Muscle of leg (tissue), 11 donors: Measurements from ENCODE around the gene FAM227A. TPM values are rescaled to one million over a fixed set of nuclear protein-coding genes. Genes with fewer than 3 reads are reported as not detected.
"Not testable (repeated sequence)": the region's sequence is repeated elsewhere in the genome, so short reads cannot be mapped to it uniquely, and the experiment has no call there.

Source experiments
- DNase-seq: peaks from one replicate; pipeline ENCODE4 v3.0.0; 2013
- H3K27ac ChIP-seq: one replicate; pipeline ENCODE4 v1.5.1; 2013; ENCODE audit warnings: mild to moderate bottlenecking, low read length, control low read depth
- H3K27me3 ChIP-seq: one replicate; pipeline ENCODE4 v1.6.1; 2013; ENCODE audit warnings: low read length; ENCODE audit not compliant: control insufficient read depth, insufficient read depth
- H3K36me3 ChIP-seq: one replicate; pipeline ENCODE4 v1.6.1; 2013; ENCODE audit warnings: low read length; ENCODE audit not compliant: control insufficient read depth, insufficient read depth
- H3K4me1 ChIP-seq: one replicate; pipeline ENCODE4 v1.6.1; 2013; ENCODE audit warnings: low read length; ENCODE audit not compliant: control insufficient read depth, insufficient read depth
- H3K4me3 ChIP-seq: one replicate; pipeline ENCODE4 v1.5.1; 2013; ENCODE audit warnings: low read length, control low read depth
- H3K9me3 ChIP-seq: replicated peaks from 2 replicates; pipeline ENCODE4 v1.6.1; 2013; ENCODE audit warnings: low read depth, low read length; ENCODE audit not compliant: control insufficient read depth
- WGBS: methylation state at CpG from one replicate; pipeline ENCODE4 v1.1.5; 2013; ENCODE audit warnings: missing lambda C conversion rate; ENCODE audit not compliant: insufficient coverage; 5-methylcytosine and 5-hydroxymethylcytosine counted together
- polyA plus RNA-seq, 8 donors: library from polyadenylated mRNA; unstranded; fragments of 120-200 nt; gene quantifications; one replicate each; pipeline versions ENCODE4 v1.2.1 to v1.2.3, GENCODE V29; 2013; ENCODE audit warnings: inconsistent platforms in 1 of 8, low replicate concordance in 1 of 8; ENCODE audit not compliant: insufficient read length in 8 of 8, insufficient read depth in 1 of 8
- total RNA-seq: library from RNA; stranded (reverse); fragments of 120-200 nt; gene quantifications from one replicate; pipeline ENCODE4 v1.2.4, GENCODE V29; 2013

Gene FAM227A
- total and polyA plus RNA-seq, 9 donors: 0.62 to 1.1 (median 0.87) TPM

- Histone ChIP-seq H3K4me1 (peaks cover 12% of the 10 kb centered on the region), H3K27me3 (no peaks in the 10 kb centered on the region), H3K4me3 (peak overlapping the region; percentile 88), H3K9me3 (no peaks in the 10 kb centered on the region), H3K36me3 (no peaks in the 10 kb centered on the region), H3K27ac (peak overlapping the region; percentile 81)
- WGBS: 22% methylated on average over 7 of the region's 16 CpGs
- peak; percentile 25 for DNase-seq
Observed at GRCh38 chr22:38657045-38657909, 1.1 kb upstream of the FAM227A start.

- Histone ChIP-seq H3K27ac (peak overlapping the region; percentile 81), H3K4me1 (peaks cover 12% of the 10 kb centered on the region), H3K9me3 (no peaks in the 10 kb centered on the region), H3K4me3 (peak overlapping the region; percentile 88), H3K36me3 (no peaks in the 10 kb centered on the region), H3K27me3 (no peaks in the 10 kb centered on the region)
- WGBS: under 1% methylated on average over 19 of the region's 22 CpGs
- DNase-seq: no peak
Observed at GRCh38 chr22:38655519-38656255, 505 bp downstream of the FAM227A start.

- H3K27ac ChIP-seq: no peak overlapping the region
- peaks cover 12% of the 10 kb centered on the region for H3K4me1 ChIP-seq
- DNase-seq: no peak
- 97% methylated on average over 3 of the region's 8 CpGs for WGBS
- H3K9me3 ChIP-seq: no peaks in the 10 kb centered on the region
- no peaks in the 10 kb centered on the region for H3K36me3 ChIP-seq
- no peak overlapping the region for H3K4me3 ChIP-seq
- H3K27me3 ChIP-seq: no peaks in the 10 kb centered on the region
Observed at GRCh38 chr22:38653741-38654140, 2.5 kb downstream of the FAM227A start.

- Histone ChIP-seq H3K36me3 (no peaks in the 10 kb centered on the region), H3K27me3 (no peaks in the 10 kb centered on the region), H3K4me3 (no peak overlapping the region), H3K9me3 (no peaks in the 10 kb centered on the region), H3K27ac (no peak overlapping the region), H3K4me1 (peaks cover 12% of the 10 kb centered on the region)
- DNase-seq: no peak
Observed at GRCh38 chr22:38652859-38653258, 3.3 kb downstream of the FAM227A start.

- WGBS: 75% methylated on average over 2 of the region's 5 CpGs
Observed at GRCh38 chr22:38649841-38650522, 6.2 kb downstream of the FAM227A start.

GRCh38 chr22:38645430-38645829, 10.8 kb downstream of the FAM227A start:
- DNase-seq: no peak
- no peaks in the 10 kb centered on the region for H3K27me3 ChIP-seq
- no peaks in the 10 kb centered on the region for H3K4me1 ChIP-seq
- WGBS: 100% methylated on average over 2 of the region's 6 CpGs
- H3K9me3 ChIP-seq: no peaks in the 10 kb centered on the region
- H3K36me3 ChIP-seq: no peaks in the 10 kb centered on the region
- H3K27ac ChIP-seq: no peak overlapping the region
- no peak overlapping the region for H3K4me3 ChIP-seq

More at GRCh38 chr22:38649841-38650522, 6.2 kb downstream of the FAM227A start:
- H3K4me3 ChIP-seq: no peak overlapping the region
- no peaks in the 10 kb centered on the region for H3K4me1 ChIP-seq
- no peak overlapping the region for H3K27ac ChIP-seq
- no peaks in the 10 kb centered on the region for H3K36me3 ChIP-seq
- H3K27me3 ChIP-seq: no peaks in the 10 kb centered on the region
- H3K9me3 ChIP-seq: no peaks in the 10 kb centered on the region
- no peak for DNase-seq

- H3K4me3 ChIP-seq, H3K4me1 ChIP-seq, H3K36me3 ChIP-seq, DNase-seq, H3K27me3 ChIP-seq, H3K27ac ChIP-seq, H3K9me3 ChIP-seq: not testable (repeated sequence)
- WGBS: 90% methylated on average over 2 of the region's 5 CpGs
Observed at GRCh38 chr22:38644245-38644644, 11.9 kb downstream of the FAM227A start.

- Histone ChIP-seq H3K4me3 (no peak overlapping the region), H3K9me3 (no peaks in the 10 kb centered on the region), H3K27ac (no peak overlapping the region), H3K4me1 (no peaks in the 10 kb centered on the region), H3K27me3 (no peaks in the 10 kb centered on the region), H3K36me3 (no peaks in the 10 kb centered on the region)
- WGBS: 96% methylated on average over 3 of the region's 13 CpGs
- DNase-seq: no peak
Observed at GRCh38 chr22:38641476-38642040, 14.6 kb downstream of the FAM227A start.

- DNase-seq: no peak
- H3K4me3 ChIP-seq: no peak overlapping the region
- H3K27ac ChIP-seq: no peak overlapping the region
- no peaks in the 10 kb centered on the region for H3K9me3 ChIP-seq
- no peaks in the 10 kb centered on the region for H3K27me3 ChIP-seq
- no peaks in the 10 kb centered on the region for H3K4me1 ChIP-seq
- WGBS: no CpG with 5 or more reads among the region's 3 CpGs
- peaks cover 6% of the 10 kb centered on the region for H3K36me3 ChIP-seq
Observed at GRCh38 chr22:38638728-38639127, 17.5 kb downstream of the FAM227A start.

GRCh38 chr22:38638216-38638615, 18.0 kb downstream of the FAM227A start:
- 96% methylated on average over 2 of the region's 2 CpGs for WGBS
- no peaks in the 10 kb centered on the region for H3K27me3 ChIP-seq
- no peak for DNase-seq
- H3K9me3 ChIP-seq: no peaks in the 10 kb centered on the region
- no peaks in the 10 kb centered on the region for H3K4me1 ChIP-seq
- H3K27ac ChIP-seq: no peak overlapping the region
- H3K36me3 ChIP-seq: peaks cover 6% of the 10 kb centered on the region
- H3K4me3 ChIP-seq: no peak overlapping the region
